ENCODE data around the gene LENG8.

LENG8 gene

DNA sequence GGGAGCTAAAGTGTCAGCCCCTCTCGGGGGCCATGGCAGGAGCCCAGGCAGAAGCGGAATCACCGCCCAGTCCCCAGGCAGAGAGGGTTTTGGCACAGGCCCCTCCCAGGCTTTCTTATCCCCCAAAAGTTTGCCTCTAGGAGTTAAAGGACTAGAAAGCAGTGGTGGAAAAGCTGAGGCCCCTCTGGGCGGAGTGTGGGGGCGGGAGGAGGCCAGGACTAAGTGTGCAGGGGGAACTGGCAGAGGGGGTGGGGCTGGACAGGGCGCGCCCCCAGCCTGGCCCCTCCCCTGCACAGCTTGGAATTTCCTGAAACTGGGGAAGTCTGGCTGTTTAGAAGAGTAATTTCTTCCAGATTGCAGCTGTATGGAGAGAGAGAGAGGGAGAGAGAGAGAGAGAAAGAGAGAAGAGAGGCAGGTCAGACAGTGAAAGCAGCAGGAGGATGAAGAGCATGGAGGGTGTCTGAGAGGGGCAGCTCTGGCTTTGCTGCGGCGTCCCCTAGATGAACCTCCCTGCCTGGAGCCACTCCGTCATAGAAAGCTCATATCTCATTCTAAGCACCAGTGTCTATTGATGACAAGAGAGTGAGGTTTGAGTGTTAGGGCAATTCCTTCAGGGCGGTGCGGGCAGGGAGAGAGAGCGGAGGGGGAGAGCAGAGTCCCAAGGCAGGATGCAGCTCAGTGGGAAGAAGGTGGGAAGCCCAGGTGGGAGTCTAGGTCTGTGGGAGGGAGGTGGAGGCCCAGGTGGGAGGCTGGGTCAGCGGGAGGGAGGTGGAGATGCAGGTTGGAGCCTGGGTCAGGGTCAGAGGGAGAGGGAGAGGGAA is 24.3 kb downstream of the LENG8 start, which contains the start of gene CDC42EP5 (continued):
- TF ChIP-seq, protein P1, sequence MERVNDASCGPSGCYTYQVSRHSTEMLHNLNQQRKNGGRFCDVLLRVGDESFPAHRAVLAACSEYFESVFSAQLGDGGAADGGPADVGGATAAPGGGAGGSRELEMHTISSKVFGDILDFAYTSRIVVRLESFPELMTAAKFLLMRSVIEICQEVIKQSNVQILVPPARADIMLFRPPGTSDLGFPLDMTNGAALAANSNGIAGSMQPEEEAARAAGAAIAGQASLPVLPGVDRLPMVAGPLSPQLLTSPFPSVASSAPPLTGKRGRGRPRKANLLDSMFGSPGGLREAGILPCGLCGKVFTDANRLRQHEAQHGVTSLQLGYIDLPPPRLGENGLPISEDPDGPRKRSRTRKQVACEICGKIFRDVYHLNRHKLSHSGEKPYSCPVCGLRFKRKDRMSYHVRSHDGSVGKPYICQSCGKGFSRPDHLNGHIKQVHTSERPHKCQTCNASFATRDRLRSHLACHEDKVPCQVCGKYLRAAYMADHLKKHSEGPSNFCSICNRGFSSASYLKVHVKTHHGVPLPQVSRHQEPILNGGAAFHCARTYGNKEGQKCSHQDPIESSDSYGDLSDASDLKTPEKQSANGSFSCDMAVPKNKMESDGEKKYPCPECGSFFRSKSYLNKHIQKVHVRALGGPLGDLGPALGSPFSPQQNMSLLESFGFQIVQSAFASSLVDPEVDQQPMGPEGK (tag by site-specific recombination; IDR thresholded peaks at IDR 0.05), result peak; percentile 32; the same call in 1 of the 2 replicates

DNA sequence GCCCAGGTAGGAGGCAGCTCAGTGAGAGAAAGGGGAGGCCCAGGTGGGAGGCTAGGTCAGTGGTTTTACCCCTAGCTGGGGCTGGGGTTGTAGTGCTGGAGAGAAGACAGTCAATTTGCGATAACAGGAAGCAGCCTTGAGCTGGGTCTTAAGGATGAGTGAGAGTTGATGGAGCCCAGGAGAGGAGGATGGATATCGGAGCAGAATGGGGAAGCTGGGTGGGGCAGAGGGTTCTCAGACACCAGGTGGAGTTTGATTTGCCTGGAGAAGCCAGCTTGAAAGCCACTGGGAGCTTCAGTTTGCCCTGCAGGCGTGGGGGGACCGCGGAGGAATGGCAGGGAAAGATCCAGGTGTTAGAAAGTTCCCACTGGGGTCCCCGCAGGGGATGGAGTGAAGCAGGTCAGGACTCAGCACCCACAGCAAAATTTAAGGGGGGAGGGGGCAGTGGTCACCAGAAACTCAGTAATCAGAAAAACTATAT is 24.9 kb downstream of the LENG8 start:
- no peaks in the 10 kb centered on the region for H3K36me3 ChIP-seq (ENCODE audit: control insufficient read depth in 2 of 2, insufficient read depth in 1 of 2, low read length in 2 of 2)
- ChIA-PET CTCF (interaction anchor here (0.5 to 1.5 kb wide), 6 partner anchors 8 to 1180 kb away, joined by 3 to 5 read pairs (median 4); partner anchors contain the start of gene LENG8), POLR2A (interaction anchor here (0.7 to 1.8 kb wide), 4 partner anchors 10 to 45 kb away, joined by 3 to 8 read pairs (median 6); partner anchors contain the start of genes LENG8 and LENG9)
- no peaks in the 10 kb centered on the region for H3K9me3 ChIP-seq (ENCODE audit: control insufficient read depth, insufficient read depth, low read depth, low read length)
- H3K4me3 ChIP-seq (ENCODE audit: low read depth, low read length), result no peak overlapping the region
- H3K27ac ChIP-seq (ENCODE audit: extremely low read depth, low read depth, low read length), result no peak overlapping the region
- peaks cover 7% of the 10 kb centered on the region; the same call in 1 of the 2 replicates for H3K4me1 ChIP-seq (ENCODE audit: control insufficient read depth, insufficient read depth, low read length)
- TF ChIP-seq ZNF707 (tag by site-specific recombination; IDR thresholded peaks at IDR 0.05), result no peak
- no peak for TF ChIP-seq ZNF138 (tag by site-specific recombination; IDR thresholded peaks at IDR 0.05; ENCODE audit: borderline replicate concordance)
- TF ChIP-seq ZNF223 (tag by site-specific recombination; IDR thresholded peaks at IDR 0.05), result 0 out of 2 replicates have a peak, but pooled peaks have one; percentile 2
- no peak for TF ChIP-seq ZNF518A (tag by site-specific recombination; conservative IDR thresholded peaks at IDR 0.05; ENCODE audit: low read depth)
- no peak for TF ChIP-seq ZNF747 (tag by site-specific recombination; IDR thresholded peaks at IDR 0.05)
- no peak for TF ChIP-seq ZNF155 (tag by site-specific recombination; IDR thresholded peaks at IDR 0.05)
- no peak for TF ChIP-seq ZNF544 (tag by site-specific recombination; IDR thresholded peaks at IDR 0.05)
- TF ChIP-seq KLF7 (tag by site-specific recombination; IDR thresholded peaks at IDR 0.05; ENCODE audit: borderline replicate concordance), result no peak
- TF ChIP-seq HOXD13 (CRISPR knock-in tag; IDR thresholded peaks at IDR 0.05; ENCODE audit: borderline replicate concordance), result no peak
- TF ChIP-seq ZNF335 (tag by site-specific recombination; conservative IDR thresholded peaks at IDR 0.05), result no peak
- TF ChIP-seq ZBTB6 (tag by site-specific recombination; IDR thresholded peaks at IDR 0.05), result peak; percentile 88; the same call in 1 of the 2 replicates
- TF ChIP-seq ZNF560 (tag by site-specific recombination; IDR thresholded peaks at IDR 0.05; ENCODE audit: borderline replicate concordance), result no peak
- no peak for TF ChIP-seq ZNF610 (tag by site-specific recombination; IDR thresholded peaks at IDR 0.05; ENCODE audit: borderline replicate concordance)
- no peak for TF ChIP-seq ZNF473 (tag by site-specific recombination; IDR thresholded peaks at IDR 0.05)
- TF ChIP-seq, protein P2, sequence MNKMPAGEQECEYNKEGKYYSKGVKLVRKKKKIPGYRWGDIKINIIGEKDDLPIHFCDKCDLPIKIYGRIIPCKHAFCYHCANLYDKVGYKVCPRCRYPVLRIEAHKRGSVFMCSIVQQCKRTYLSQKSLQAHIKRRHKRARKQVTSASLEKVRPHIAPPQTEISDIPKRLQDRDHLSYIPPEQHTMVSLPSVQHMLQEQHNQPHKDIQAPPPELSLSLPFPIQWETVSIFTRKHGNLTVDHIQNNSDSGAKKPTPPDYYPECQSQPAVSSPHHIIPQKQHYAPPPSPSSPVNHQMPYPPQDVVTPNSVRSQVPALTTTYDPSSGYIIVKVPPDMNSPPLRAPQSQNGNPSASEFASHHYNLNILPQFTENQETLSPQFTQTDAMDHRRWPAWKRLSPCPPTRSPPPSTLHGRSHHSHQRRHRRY (tag by site-specific recombination; IDR thresholded peaks at IDR 0.05), result no peak
- TF ChIP-seq HIC1 (tag by site-specific recombination; IDR thresholded peaks at IDR 0.05), result 0 out of 2 replicates have a peak, but pooled peaks have one; percentile 0
- TF ChIP-seq ZNF48 (tag by site-specific recombination; IDR thresholded peaks at IDR 0.05), result no peak
- TF ChIP-seq ZNF362 (tag by site-specific recombination; IDR thresholded peaks at IDR 0.05), result no peak
- TF ChIP-seq BCL11A (tag by site-specific recombination; IDR thresholded peaks at IDR 0.05; ENCODE audit: low read depth), result no peak

All from HEK293 (cell line).